Stimulated activated CD8-positive, alpha-beta memory T cell treated with anti-CD3 and anti-CD28 coated beads, Interleukin-4, amount 100 ng/mL, for 48 hours (primary cell): ENCODE measurements around the gene MYH15.

Experiments used
- DNase-seq: peaks from one replicate; pipeline ENCODE4 v3.0.0-alpha.2; 2020

The MYH15 gene

DNA sequence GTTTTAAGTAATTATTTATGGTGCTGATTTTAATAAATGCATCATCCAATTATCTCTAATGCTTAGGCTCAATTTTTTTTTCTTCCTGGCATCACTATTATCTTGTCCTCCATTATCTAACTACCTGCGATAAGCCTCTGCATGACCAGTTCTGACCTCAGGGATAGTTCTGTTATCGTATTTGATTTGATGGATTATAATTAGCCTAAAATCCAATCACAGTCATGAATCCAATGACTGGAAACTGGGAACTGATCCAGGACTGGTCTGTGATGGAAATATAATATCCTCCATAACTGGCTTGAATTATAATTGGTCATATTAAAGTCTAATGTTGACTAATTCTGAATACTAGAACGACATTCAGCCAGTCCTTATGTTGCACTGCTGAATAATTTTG lies 1.1 kb downstream of the MYH15 start:
- DNase-seq, result no peak

- DNase-seq, result no peak
These were observed 2.5 kb downstream of the MYH15 start for GRCh38 chr3:108507902-108508301.

GRCh38 chr3:108505811-108506210 lies 4.6 kb downstream of the MYH15 start:
- no peak for DNase-seq

GRCh38 chr3:108503722-108504121 lies 6.7 kb downstream of the MYH15 start:
- DNase-seq, result no peak

- no peak for DNase-seq
These were observed 8.9 kb downstream of the MYH15 start for GRCh38 chr3:108501535-108501934.

DNA sequence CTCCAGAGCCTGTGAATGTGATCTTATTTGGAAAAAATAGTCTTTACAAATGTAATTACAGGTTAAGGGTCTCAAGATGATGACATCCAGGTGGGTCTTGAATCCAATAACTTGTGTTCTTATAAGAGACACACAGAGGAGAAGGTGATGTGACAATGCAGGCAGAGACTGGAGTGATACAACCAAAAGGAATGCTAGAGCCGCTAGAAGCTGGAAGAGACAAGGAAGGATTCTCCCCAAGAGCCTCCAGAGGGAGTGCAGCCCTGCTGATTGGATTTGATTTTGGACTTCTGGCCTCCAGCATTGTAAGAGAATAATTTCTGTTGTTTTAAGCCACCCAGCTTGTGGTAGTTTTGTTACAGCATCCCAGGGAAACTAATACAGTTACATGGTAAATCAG lies 9.7 kb downstream of the MYH15 start:
- no peak for DNase-seq

DNA sequence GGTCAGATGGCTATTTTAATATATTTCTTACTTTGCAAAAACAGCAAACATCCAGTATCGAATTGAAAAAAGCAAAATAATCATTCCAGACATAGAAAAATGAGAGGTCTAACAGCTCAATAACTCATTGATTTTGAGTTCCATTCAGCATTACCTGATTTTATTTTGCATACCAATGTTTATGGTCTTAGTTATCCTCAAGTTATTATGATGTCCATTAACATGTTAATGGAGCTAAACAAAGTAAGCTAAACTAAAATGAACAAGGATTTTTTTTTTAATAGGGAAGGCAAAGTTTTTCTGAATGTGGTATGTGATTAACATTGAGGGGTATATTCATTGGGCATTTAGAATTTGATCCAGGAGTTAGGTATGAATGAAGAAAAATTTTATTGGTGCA lies 13.1 kb downstream of the MYH15 start:
- no peak for DNase-seq

DNA sequence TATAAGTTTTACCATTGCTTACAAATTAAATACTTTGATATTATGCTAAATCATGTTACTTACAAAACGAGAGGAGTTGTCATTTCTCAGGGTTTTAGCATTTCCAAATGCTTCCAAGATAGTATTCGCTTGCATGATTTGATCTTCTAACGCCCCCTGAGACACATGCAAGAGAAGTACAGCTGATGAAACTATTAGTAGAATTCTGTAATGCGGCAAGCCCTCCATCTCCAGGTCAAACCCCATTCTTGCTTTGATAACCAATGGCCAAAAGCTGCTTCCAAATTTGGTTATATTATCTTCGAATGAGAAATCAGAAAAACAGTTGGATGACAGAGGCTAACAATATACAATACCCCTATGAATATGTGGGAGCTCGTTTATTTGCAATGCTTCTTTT lies 14.7 kb downstream of the MYH15 start:
- no peak for DNase-seq

- no peak for DNase-seq
These were observed 15.4 kb downstream of the MYH15 start for GRCh38 chr3:108494906-108495531.

DNA sequence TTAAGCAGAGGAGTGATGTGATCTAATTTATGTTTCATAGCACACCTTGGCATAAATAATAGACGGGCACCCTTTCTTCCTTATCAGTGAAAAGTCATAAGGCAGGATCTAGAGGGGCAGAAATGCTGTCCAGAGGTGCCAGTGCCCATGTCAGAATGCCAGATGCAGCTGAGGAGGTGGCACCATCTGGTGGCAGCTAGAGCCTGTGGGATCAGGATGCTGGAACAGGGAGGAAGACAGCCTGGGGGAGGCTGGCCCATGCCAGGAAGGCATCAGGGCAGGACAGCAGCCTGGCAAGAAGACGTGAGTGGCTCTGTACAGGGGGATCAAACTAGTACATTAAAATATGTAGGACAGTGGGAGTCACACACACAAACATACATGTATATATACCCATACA lies 16.5 kb downstream of the MYH15 start:
- DNase-seq, result no peak

GRCh38 chr3:108491456-108491855 lies 18.9 kb downstream of the MYH15 start:
- no peak for DNase-seq

- DNase-seq, result peak; percentile 43
These were observed 20.6 kb downstream of the MYH15 start for GRCh38 chr3:108489776-108490175.

DNA sequence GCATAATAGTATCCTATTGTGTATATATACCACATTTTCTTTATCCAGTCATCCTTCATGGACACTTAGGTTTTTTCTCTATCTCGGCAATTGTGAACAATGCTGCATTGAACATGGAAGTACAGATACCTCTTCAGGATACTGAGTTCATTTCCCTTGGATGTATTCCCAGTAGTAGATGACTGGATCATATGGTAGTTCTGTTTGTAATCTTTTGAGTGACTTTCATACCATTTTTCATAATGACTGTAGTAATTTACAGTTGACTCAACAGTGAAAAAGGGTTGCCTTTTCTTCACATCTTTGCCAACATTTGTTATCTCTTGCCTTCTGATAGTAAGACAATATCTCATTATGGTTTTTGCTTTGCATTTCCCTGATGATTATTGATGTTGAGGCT lies 21.8 kb downstream of the MYH15 start:
- DNase-seq, result no peak

- no peak for DNase-seq
These were observed 23.0 kb downstream of the MYH15 start for GRCh38 chr3:108487439-108487838.

DNA sequence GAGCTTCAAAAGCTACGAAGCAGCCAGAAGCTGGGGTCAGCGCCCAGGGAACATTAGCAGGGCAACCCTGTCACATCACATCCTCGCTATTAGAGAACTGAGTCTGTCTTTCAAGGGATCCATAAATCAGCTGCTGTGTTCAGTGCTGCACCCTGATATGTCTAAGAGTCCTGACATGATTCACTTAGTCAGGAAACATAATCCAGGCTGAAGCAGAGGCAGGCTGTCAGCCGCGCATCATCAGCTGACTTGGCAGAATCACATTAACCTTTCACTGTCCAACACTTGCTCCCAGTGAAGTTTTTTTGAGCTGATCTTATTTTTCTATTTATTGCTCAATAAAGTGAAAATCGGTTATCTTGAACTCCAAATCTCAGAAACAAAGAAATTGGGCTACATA lies 23.5 kb downstream of the MYH15 start:
- no peak for DNase-seq

DNA sequence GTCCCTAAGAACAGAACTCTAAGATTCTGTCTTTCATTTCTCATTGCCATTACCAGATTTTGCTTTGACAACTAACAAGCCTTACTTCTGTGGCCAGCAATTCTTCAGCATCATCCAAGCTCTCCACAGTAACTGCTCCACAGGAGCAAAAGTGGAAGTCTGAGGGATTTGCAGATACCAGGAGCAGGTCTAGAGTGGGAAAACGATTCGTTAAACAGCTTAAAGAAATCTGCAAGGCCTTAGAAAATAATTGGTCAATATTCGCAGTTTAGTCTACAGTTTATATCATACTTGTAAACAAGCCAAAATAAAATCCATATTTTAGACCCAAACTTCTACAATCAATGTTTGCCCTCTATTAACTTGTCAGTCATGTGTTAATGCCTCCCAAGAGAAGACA lies 24.1 kb downstream of the MYH15 start:
- no peak for DNase-seq

GRCh38 chr3:108485146-108485545 lies 25.2 kb downstream of the MYH15 start:
- no peak for DNase-seq

- no peak for DNase-seq
These were observed 31.2 kb downstream of the MYH15 start for GRCh38 chr3:108479224-108479623.

GRCh38 chr3:108477511-108478147 lies 32.8 kb downstream of the MYH15 start:
- DNase-seq, result peak; percentile 73

DNA sequence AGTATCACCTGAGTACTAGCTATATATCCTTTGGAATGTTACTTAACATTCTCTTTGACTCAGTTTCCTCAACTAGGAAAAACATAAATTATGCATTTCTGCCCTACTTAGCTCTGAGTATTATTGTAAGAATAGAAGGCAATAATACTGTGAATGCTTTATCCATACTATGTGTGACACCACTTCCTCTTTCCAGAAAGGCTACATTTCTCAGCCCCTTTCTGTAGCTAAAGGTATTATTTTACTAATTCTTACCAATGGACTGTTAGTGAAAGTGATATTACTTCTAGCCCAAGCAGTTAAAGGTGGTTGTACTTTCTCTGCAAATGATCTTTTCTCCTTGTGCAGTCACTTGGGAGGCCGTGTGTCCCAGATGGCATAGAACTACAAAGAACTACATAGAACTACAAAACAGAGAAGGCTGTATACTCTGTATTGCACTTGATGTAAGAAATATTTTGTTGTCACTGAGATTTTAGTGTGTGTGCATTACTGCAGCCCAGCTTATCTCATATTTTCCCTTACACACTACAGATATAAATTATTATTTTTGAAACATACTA lies 35.1 kb downstream of the MYH15 start:
- no peak for DNase-seq

DNA sequence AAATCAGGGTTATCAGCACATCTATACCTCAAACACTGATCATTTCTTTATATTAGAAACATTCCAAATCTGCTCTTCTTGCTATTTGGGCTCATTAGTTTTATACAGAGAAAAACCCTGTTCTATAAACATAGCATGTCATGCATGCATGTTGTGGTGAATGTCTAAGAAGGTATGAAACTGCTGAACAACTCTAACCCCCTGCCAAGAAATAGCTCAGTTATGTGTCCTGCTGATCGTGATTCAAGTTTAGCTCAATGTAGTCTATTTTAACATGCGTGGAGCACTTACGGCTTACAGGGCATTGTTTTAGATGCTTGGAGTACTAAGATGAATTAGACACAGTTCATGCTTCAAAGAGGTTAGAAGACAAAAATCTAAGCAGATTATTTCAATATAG lies 35.8 kb downstream of the MYH15 start:
- DNase-seq, result no peak

GRCh38 chr3:108473711-108474110 lies 36.7 kb downstream of the MYH15 start:
- DNase-seq, result no peak

DNA sequence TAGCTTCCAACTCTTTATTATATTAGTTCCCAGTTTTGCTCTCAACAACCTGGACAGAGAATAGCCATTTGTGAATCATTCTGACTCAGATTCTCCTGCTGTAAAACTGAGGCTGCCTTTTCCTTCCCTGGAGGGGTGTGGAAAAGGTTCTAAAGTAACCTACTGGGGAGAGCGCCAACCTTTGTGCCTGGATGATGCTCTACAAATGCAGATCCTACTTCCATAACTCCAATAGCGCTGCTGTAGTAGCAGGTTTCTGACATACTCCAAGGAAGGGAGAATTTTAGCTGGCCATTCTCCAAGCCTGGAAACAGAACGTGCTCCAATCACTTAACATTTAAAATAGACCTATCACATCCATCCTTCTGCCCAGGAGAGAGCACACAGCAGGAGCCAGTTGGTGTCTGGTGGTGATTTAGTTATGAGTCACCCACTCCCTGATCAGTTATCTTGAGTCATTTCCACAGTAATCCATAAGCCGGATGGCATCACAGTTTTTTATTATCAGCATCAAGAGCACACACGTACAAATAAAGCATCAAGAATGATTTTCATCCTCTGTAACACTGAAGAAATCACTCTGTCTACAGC lies 38.3 kb downstream of the MYH15 start:
- DNase-seq, result no peak

DNA sequence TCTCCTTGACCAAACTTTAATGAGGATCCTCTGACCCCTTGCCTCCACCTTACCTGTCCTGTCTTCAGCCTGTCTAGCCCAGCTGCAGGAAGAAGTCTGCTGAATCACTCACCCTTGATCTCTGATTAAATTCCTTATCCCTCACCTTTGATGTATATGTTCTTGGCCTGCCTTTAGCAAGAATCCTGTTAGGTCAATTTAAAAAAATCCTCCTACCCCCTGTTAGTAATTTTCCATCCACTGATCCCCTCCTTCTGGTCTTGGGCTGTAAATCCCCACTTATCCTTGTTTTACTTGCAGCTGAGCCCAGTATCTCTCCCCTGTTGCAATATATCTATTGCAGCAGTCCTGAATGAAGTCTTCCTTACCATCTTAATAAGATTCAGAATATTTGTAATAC lies 39.0 kb downstream of the MYH15 start:
- no peak for DNase-seq
